SIG-M5 treated with dmso at 0.1 percent for 504 hours (cell line): ENCODE measurements around the gene ABHD17C.

ENCODE experiments used
- DNase-seq: peaks from one replicate; lab custom pipeline; 2025; ENCODE audit not compliant: unreplicated experiment; lab: John Stamatoyannopoulos, UW

ABHD17C gene

GRCh38 chr15:80785335-80785734 lies 90.2 kb downstream of the ABHD17C start:
- no peak for DNase-seq

GRCh38 chr15:80785811-80786354 lies 90.8 kb downstream of the ABHD17C start:
- DNase-seq = no peak

GRCh38 chr15:80787316-80787715 lies 92.2 kb downstream of the ABHD17C start:
- no peak for DNase-seq

- DNase-seq = no peak
Observed at GRCh38 chr15:80788536-80788935, 93.4 kb downstream of the ABHD17C start.

- DNase-seq = peak; percentile 18
Observed at GRCh38 chr15:80789296-80789695, 94.2 kb downstream of the ABHD17C start.

GRCh38 chr15:80789796-80790195 lies 94.7 kb downstream of the ABHD17C start:
- no peak for DNase-seq

- no peak for DNase-seq
Observed at GRCh38 chr15:80790236-80790635, 95.1 kb downstream of the ABHD17C start.

GRCh38 chr15:80791004-80791403 lies 95.9 kb downstream of the ABHD17C start:
- no peak for DNase-seq

GRCh38 chr15:80796407-80796806 lies 101.3 kb downstream of the ABHD17C start:
- DNase-seq = no peak

GRCh38 chr15:80798911-80799310 lies 103.8 kb downstream of the ABHD17C start:
- no peak for DNase-seq

- DNase-seq = no peak
Observed at GRCh38 chr15:80800067-80800466, 105.0 kb downstream of the ABHD17C start.

- no peak for DNase-seq
Observed at GRCh38 chr15:80801891-80802680, 107.0 kb downstream of the ABHD17C start.

- no peak for DNase-seq
Observed at GRCh38 chr15:80803580-80804525, 108.7 kb downstream of the ABHD17C start.

GRCh38 chr15:80804970-80805495 lies 109.9 kb downstream of the ABHD17C start:
- peak; percentile 46 for DNase-seq
